HG03280 (cell line): ENCODE data around the gene TIMMDC1.
"Not testable (repeated sequence)": the region's sequence is repeated elsewhere in the genome, so short reads cannot be mapped to it uniquely, and the experiment has no call there.

Experiments
- ATAC-seq: cut with Tn5 transposase; IDR thresholded peaks from one replicate; pipeline ENCODE4 v1.9.1; 2021; ENCODE audit warnings: mild to moderate bottlenecking, moderate library complexity; ENCODE audit not compliant: unreplicated experiment

Gene TIMMDC1

DNA sequence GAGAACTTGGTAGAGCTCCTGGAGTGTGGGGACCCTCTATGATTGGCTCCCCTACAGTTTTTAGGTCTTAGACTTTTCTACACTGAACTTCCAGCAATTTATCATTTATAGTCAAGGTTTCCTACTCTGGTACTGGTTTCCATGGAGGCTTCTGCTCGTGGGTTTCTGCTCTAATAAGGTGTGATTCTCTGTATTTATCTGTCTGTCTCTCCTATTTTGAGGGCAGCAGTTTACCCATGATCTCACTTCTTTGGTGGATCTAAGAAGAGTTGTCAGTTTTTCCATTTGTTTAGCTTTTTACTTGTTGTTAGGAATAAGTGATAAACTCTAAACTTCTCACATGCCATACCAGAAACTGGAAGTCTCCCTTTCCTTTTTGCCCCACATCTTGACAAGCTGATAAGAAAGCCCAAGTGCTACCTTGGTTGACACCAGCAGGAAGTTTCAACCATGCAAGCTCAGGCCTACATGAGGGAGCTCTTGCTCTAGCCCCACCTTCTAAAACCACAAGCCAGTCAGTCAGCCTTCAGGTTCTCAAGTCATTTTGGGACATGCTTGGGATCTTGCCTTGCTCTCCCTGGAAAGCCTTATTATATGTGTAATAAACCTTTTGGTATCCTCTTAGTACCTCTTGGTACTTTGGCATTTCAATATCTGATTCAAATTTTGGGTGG is 10.0 kb downstream of the TIMMDC1 start:
- ATAC-seq: no peak

DNA sequence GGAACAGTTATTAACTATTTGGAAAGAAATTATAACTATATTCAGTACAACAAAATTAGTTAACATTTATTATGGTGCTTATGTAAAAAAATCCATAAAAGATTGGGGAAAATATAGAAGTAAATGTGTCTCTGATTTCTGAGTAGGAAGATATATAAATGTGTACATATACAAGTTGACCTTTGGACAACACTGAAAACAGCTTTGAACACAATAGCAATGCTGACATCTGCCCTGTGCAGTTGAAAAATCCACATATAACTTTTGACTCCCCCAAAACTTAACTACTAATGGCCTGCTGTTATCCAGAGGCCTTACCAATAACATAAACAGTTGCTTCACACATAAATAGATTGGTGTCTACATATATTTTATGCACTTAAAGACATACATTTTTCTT is 12.3 kb downstream of the TIMMDC1 start:
- ATAC-seq: no peak

DNA sequence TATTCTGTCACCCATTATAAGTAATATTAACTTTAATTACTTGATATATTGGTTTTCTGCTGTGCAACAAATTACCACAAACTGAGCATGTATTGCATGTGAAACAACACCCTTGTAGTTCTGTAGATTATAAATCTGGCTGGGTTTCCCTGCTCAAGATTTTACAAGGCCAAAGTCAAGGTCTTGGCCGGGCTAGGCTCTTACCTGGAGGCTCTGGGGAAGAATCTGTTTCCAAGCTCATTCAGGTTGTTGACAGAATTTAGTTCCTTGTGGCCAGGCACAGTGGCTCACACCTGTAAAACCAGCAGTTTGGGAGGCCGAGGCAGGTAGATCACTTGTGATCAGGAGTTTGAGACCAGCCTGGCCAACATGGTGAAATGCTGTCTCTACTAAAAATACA is 16.3 kb downstream of the TIMMDC1 start:
- ATAC-seq: no peak

DNA sequence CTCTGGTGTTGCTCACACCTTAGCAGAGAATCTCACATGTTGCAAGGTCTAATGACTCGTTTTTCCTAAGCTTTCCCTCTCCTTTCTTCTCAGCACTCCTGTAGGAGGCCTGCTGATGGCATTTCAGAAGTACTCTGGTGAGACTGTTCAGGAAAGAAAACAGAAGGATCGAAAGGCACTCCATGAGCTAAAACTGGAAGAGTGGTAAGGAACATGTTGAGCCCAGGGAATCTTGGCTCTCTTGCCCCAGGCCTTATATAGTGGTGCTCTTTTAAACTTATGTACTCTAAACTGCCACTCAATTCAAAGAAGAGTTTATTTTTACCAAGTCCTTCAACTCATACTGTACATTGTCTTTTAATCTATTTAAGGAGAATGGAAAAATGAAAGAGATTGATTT is 18.8 kb downstream of the TIMMDC1 start:
- no peak for ATAC-seq

DNA sequence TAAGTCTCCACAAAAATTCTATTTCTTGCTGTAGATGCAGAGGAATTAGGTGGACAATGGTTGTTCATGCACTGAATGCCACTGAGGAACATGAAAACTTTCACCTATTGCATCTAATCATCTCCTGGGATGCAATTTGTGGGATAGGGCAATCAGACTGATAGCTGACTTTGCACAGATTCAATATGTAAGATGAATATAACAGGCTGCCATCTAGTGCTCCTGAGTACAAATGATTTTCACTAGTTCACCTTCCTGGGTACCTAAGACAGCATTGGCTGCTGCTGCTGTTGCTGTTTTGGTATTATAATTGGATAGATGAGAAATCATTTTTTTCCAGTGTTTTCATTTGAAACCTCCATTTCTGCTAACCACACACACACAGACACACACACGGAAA is 19.7 kb downstream of the TIMMDC1 start:
- no peak for ATAC-seq

DNA sequence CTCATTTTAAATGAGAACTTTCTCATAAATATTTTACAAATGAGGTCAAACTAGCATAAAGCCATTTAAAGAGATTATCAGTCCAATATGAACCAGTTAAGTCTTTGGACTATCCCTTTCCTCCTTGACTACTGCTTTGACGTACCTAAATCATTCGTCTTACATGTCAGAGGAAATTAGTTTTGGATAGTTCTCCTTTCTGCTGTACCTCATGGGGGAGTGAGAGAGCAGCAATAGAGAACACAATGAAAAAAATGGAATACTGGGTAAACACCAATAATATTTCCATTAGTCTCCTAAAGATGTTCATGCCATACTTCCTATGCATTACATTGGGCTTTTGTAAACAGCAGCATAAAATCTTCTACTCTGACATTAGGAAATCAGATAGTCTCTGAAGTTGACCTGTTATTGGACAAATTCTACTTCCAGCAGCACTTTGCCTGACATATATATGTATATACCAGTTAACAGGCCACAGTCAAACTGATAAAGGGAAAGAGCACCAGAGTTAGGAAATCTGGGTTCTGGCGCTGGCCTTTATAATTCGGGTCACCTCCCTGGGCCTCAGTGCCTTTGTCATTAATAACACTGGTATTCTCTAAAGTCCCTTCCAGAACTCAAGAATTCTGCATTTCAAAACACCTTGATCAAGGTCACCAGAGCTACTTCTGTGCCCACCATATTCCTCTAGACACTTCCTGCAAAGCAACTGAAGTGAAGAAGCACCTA is 26.8 kb downstream of the TIMMDC1 start:
- ATAC-seq: no peak

DNA sequence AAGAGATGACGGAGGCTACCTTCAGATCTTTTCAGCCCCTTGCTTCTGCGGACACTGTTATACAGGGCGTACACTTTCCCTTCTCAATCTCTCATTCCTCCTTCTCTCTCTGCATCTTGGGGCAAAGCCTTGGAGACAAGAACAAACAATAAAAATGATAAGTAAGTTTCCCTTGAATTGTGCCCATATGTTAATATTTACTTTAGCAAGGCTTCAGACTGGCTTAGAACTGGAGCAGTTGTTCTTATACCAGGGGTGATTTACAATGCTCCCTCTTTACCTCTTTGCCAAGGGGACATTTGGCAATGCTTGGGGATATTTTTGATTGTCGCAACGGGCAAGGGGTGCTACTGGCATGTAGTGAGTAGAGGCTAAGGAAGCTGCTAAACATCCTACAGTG is 29.4 kb downstream of the TIMMDC1 start:
- no peak for ATAC-seq

DNA sequence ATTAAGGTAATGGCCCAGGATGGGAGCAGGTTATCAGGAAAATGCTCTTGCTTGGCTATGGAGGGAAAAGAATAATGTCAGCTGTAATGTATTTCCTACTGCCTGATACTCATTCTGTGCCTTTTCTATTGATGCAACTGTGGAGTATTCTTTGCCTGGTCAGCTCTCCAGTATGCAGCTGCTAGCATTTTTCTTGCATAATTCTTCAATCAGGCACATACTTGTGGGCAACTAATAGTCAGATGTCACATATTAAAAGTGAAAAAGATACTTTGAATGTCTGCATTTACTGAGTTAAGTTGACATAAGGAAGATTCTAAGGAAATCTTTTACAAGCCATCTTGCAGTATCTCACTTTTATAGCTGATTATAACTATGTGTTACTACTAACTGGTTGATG is 31.5 kb downstream of the TIMMDC1 start:
- no peak for ATAC-seq

DNA sequence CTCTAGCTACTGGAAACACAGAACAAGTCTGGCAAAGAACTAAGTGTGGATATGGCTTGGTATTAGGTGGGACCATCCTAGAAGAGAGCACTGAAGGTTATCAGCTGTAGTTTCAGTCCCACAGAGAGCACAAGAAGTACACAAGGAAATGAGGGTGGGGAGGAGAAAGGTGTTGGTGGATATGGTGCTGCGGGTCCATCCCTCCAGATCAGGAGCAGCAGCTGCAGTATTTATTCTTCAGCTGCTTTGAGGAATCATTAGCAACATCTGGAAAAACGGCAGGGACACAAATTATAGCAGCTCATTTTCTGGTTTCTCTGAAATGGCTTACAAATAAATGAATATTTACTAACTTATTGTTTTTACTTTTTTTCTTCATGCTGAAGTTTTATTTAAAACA is 32.1 kb downstream of the TIMMDC1 start:
- no peak for ATAC-seq

DNA sequence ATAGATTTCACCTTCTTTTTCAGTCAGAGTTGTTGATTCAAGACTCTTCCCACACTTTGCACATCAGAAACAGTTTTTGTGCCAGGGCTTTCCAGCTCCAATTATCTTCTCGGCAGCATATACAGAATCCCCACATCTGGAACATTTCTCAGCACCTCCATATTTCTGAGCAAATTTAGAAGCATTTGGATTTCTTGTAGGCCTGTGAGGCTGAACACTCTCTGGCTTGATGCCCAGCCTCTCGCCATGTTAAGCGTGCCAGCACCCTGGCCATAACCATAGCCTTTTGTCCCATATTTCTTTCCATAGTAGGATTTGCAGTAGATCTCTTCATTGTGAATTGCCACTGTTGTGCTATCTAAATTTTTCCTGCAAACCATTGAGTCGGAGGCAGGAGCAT is 32.8 kb downstream of the TIMMDC1 start:
- no peak for ATAC-seq

DNA sequence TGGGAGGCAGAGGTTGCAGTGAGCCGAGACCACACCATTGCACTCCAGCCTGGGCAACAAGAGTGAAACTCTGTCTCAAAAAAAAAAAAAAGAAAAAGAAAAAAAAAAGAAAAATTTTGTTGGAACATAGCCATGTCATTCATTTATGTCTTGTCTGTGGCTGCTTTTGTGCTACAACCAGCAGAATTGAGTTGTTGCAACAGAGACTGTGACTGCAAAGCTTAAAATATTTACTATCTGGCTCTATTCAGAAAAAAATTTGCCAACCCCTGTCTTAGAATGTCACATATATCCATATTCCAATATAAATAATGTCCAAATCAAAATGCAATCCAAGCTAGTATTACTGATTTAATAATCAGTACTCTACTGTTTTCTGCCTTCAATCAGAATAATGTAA is 35.9 kb downstream of the TIMMDC1 start:
- ATAC-seq: no peak

DNA sequence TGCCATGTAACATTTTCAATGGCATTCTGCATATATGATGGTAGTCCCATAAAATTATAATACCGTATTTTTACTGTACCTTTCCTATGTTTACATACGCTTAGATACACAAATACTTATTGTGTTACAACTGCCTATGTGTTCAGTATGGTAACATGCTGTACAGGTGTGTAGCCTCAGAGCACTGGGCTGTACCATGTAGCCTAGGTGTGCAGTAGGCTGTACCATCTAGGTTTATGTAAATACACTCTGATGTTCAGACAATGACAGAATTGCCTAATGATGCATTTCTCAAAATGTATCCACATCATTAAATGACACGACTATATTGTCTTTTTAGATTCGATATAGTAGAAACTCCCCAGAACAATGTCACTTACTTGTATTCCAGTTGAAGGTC is 38.4 kb downstream of the TIMMDC1 start:
- ATAC-seq: no peak

DNA sequence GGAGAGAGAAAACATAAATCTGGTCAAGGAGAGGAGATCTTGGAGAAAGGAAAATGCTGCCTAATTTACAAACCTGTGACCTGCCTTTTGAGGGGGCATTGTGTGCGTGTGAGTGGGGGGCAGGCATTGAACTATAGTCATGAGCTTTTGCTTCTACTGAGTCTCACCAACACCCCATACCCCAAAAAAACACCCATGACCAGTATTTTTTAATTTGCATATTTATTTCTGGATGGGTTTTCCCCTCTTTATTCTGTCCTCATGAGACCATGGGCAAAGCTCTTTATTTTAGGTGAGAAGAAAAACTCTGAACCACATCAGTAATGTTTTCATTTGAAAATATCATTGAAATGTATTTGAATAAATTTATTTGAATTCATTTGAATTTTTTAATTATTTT is 40.4 kb downstream of the TIMMDC1 start:
- no peak for ATAC-seq

DNA sequence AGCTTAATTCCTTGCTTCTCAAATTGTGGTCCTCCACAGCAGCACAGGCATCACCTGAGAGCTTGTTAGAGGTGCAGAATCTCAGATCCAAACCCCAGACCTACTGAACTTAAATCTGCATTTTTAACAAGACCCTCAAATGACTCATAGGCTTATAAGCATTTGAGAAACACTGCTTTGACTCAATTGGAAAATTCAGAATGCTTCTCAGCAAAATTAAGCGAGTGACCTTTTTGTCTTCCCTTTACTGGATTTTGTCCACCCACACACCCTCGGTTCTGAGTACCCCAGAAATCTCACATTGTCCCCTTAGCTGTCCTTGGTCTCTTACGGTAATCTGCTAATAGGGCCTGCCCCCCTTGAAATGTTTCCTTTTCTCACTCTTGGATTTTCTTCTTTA is 43.2 kb downstream of the TIMMDC1 start:
- ATAC-seq: no peak

DNA sequence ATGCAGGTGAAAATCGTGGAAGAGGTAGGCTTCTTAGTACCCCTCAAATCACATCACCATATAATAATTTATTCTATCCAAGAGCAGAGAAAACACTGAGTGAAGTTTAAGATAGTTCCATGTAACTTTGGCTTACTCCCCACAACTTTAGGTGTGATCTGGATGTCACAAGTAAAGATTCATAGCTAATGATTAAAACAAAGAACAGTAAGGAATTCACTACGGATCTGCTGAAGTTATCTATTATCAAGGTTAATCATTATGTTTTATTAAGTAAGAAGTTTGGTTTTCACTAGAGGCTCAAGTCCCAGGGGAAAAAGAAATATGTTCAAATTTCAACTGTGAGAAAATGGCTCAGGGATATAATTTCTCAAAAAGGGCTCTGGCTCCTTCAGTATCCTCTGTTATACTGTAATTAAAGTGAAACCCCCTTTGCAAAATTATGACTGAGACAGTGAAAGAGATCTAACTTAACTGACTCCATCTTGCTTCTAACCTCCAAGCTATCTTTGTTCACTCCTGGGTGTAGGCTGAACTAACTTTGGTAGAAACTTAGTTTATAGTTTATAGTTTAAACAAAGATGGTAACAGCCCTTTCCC is 43.9 kb downstream of the TIMMDC1 start:
- no peak for ATAC-seq

DNA sequence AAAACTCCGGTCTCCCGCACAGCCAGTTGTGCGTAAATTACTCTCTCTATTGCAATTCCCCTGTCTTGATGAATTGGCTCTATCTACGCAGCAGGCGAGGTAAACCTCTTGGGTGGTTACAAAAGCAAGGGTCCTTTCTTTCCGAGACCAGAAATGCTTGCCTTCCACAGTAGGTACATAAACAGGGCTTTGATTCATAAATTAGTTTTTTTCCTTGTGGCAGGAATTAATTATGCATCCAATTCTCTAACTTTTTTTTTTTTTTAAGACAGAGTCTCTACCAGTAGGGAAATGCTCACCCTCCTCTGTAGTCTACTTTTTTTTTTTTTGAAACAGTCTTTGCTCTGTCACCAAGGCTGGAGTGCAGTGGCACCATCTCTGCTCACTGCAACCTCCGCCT is 44.8 kb downstream of the TIMMDC1 start:
- no peak for ATAC-seq

DNA sequence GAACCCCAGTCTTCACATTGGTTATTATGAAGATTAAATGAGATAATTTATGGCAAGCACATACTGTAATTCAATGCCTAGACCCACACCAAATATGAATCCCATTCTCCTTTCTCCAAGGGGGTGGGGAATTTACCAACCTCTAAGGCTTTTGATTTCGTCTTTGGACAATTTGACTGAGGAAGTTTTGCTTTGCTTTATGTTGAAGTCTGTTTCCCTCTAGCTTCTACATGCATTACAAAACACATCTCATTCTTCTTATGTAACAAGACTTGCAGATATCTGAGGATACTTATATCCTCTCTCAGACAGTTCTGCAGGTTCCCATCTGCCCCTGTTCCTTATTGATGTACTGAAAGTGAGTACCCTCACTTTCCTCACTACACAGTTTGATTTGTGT is 48.9 kb downstream of the TIMMDC1 start:
- ATAC-seq: no peak

DNA sequence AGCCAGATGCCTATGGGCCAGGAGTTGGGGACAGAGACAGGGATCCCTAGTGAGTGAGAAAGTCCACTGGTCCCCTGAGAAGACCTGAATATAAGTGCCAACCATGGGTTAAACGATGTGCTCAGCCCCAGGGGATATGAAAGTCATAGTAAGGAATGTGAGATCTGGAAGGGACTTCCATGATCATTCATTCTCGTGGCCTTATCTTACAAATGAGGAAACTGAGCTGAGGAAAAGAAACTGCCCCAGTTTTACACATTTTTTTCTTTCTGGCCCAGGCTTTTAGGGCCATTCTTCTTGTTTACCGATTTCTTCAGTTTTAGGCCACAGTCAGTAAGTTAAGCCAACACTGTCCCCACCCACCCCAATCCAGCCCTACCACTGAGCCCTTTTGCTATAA is 50.0 kb downstream of the TIMMDC1 start:
- ATAC-seq: no peak

DNA sequence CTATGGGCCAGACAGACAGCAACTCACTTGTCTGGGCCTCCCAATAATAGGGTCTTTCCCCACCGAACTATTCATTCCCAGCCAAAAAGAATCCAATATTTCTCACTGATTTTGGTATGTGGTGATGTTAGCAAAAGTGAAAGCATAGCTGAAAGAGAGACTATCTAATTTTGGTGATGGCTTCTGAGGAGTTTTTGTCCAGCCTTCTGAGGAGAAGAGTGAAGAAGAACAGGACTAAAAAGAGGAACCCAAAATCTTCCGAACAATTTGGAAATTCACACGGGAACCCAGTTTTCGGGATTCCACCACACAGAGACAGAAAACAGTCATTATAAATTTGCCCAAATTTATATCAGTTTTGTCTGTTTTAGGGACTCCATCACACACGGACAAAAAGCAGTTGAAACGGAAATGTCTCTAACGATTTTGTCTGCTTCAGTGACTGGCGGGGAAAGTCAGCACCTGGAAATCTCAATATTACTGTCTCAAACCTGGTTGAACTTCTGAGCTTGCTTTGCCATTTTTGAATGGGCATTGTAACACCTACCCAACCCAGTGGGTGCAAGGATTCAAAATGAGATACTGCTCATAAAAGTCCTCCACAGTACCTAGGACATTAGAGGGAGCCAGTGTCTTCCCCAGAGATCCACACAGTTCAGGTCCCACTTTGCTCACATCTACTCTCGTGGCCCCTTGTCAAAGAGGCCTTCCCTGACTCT is 52.0 kb downstream of the TIMMDC1 start:
- ATAC-seq: no peak

DNA sequence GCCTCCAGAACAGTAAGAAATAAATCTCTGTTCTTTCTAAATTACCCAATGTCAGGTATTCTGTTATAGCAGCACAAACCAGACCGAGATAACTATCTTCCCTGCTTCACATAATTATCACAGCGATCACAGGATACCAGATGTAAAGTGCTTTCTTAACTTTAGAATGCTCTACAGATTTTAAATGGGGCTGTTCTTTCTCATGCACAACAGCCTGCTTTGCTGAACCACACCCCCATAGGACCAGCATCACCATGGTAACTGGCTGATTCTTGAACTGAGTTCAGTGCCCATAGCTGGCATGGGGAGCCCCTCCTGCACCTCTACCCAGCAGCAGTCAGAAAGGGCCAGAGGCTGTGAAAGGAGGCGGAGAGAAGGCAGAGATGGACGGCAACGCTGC is 53.3 kb downstream of the TIMMDC1 start:
- ATAC-seq: no peak

DNA sequence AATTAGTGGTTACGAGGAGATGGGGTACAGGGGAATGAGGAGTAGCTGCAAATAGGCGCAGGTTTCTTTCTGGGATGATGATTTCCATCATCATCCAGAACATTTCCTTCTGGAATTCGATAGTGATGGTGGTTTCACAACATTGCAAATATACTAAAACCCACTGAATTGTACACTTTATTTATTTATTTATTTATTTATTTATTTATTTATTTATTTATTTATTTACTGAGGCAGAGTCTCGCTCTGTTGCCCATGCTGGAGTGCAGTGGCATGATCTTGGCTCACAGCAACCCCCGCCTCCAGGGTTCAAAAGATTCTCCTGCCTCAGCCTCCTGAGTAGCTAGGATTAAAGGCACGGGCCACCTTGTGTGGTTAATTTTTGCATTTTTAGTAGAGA is 54.6 kb downstream of the TIMMDC1 start:
- not testable (repeated sequence) for ATAC-seq
